Calu3 (cell line): ENCODE results near the gene RNF14. TPM values are rescaled to one million over a fixed set of nuclear protein-coding genes. Genes with fewer than 3 reads are reported as not detected.

Experiments
- BruUV-seq: library from RNA; stranded (reverse); fragments of 400-500 nt; replicated peaks from 2 replicates; lab custom pipeline; 2021; lab: Mats Ljungman, UMichigan
- CTCF ChIA-PET: fragments of 300-600 bp; sonication (Branson Sonifier 250); formaldehyde crosslinking; loops from one replicate; lab custom pipeline; 2022; ENCODE audit warnings: antibody characterized with exemption; lab: Charles Lee
- DNase-seq: peaks from one replicate; pipeline ENCODE4 v3.0.0; 2022
- H3K27ac Mint-ChIP-seq: one replicate; pipeline ENCODE4 v1.8.0; 2022; ENCODE audit warnings: mixed read lengths; ENCODE audit not compliant: unreplicated experiment
- H3K27me3 Mint-ChIP-seq: one replicate; pipeline ENCODE4 v1.8.0; 2022; ENCODE audit warnings: mixed read lengths; ENCODE audit not compliant: unreplicated experiment
- H3K36me3 Mint-ChIP-seq: one replicate; pipeline ENCODE4 v1.8.0; 2022; ENCODE audit warnings: mild to moderate bottlenecking, moderate library complexity, mixed read lengths; ENCODE audit not compliant: insufficient read depth, unreplicated experiment
- H3K4me1 Mint-ChIP-seq: one replicate; pipeline ENCODE4 v1.8.0; 2022; ENCODE audit warnings: mild to moderate bottlenecking, low read depth, mixed read lengths; ENCODE audit not compliant: unreplicated experiment
- H3K4me3 Mint-ChIP-seq: one replicate; pipeline ENCODE4 v1.8.0; 2022; ENCODE audit warnings: mild to moderate bottlenecking, low read depth, moderate library complexity, mixed read lengths; ENCODE audit not compliant: unreplicated experiment
- H3K9me3 Mint-ChIP-seq: one replicate; pipeline ENCODE4 v1.8.0; 2022; ENCODE audit warnings: low read depth, mixed read lengths; ENCODE audit not compliant: unreplicated experiment
- CTCF ChIP-seq: fragments of 200-600 bp; IDR thresholded peaks from one replicate; pipeline ENCODE4 v1.8.0; 2022; ENCODE audit warnings: antibody characterized with exemption; ENCODE audit not compliant: unreplicated experiment
- intact Hi-C: fragments of 100-400 bp; cut with micrococcal nuclease; formaldehyde crosslinking; loops from one replicate; pipeline ENCODE4 v1.10.0; 2022; ENCODE audit not compliant: unreplicated experiment
- total RNA-seq: library from RNA; stranded (reverse); gene quantifications from 2 replicates; pipeline ENCODE4 v1.2.3, GENCODE V29; 2022

RNF14 gene
- total RNA-seq, 1 experiment from 2014 or later = 32.2 TPM

GRCh38 chr5:141954194-141954593, 14.7 kb upstream of the RNF14 start:
- intact Hi-C loops = no loop called here
- Mint-ChIP-seq H3K4me3 (no peak overlapping the region), H3K36me3 (no peaks in the 10 kb centered on the region), H3K4me1 (no peaks in the 10 kb centered on the region), H3K27me3 (peaks cover 33% of the 10 kb centered on the region), H3K9me3 (no peaks in the 10 kb centered on the region), H3K27ac (no peak overlapping the region)
- CTCF ChIA-PET = interaction anchor here (0.9 kb wide), 1 partner anchor 30 kb away, joined by 3 read pairs; the partner anchor contains the start of gene DELE1
- BruUV-seq = no TSS peak
- DNase-seq = no peak
- TF ChIP-seq CTCF = no peak

- TF ChIP-seq CTCF = no peak
- DNase-seq = no peak
- H3K9me3 Mint-ChIP-seq = no peaks in the 10 kb centered on the region
- no peaks in the 10 kb centered on the region for H3K36me3 Mint-ChIP-seq
- H3K4me1 Mint-ChIP-seq = no peaks in the 10 kb centered on the region
- peaks cover 23% of the 10 kb centered on the region for H3K27me3 Mint-ChIP-seq
- CTCF ChIA-PET = no interaction called here
- intact Hi-C loops = no loop called here
- H3K27ac Mint-ChIP-seq = no peak overlapping the region
- H3K4me3 Mint-ChIP-seq = no peak overlapping the region
- no TSS peak for BruUV-seq
Observed at GRCh38 chr5:141957367-141957996, 11.4 kb upstream of the RNF14 start.

- CTCF ChIA-PET = no interaction called here
- Mint-ChIP-seq H3K27ac (no peak within 1 kb of the TSS), H3K27me3 (peaks cover 17% of the 10 kb centered on the region), H3K36me3 (no peaks in the 10 kb centered on the region), H3K4me3 (no peak within 1 kb of the TSS), H3K9me3 (no peaks in the 10 kb centered on the region), H3K4me1 (no peaks in the 10 kb centered on the region)
- intact Hi-C loops = no loop called here
- no TSS peak for BruUV-seq
- DNase-seq = no peak
- TF ChIP-seq CTCF = no peak
Observed at GRCh38 chr5:141958113-141958512, 10.8 kb upstream of the RNF14 start, which contains the start of gene PCDH12. PCDH12 (minus strand) TSS chr5:141958202; CDS start chr5:141957851, 351 bp downstream.

- Mint-ChIP-seq H3K27ac (no peak overlapping the region), H3K4me3 (no peak overlapping the region), H3K9me3 (no peaks in the 10 kb centered on the region), H3K36me3 (no peaks in the 10 kb centered on the region), H3K27me3 (peaks cover 14% of the 10 kb centered on the region), H3K4me1 (no peaks in the 10 kb centered on the region)
- TF ChIP-seq CTCF = no peak
- DNase-seq = no peak
- CTCF ChIA-PET = no interaction called here
- no TSS peak for BruUV-seq
- intact Hi-C loops = no loop called here
Observed at GRCh38 chr5:141958546-141959172, 10.2 kb upstream of the RNF14 start.
